ENCODE measurements around the gene HOXC10.
A peak's percentile ranks its signal among the peaks of the same experiment; 100 is the strongest.

HOXC10 gene

GRCh38 chr12:54005531-54005852 lies 20.5 kb downstream of the HOXC10 start:
- TF ChIP-seq, protein P1, sequence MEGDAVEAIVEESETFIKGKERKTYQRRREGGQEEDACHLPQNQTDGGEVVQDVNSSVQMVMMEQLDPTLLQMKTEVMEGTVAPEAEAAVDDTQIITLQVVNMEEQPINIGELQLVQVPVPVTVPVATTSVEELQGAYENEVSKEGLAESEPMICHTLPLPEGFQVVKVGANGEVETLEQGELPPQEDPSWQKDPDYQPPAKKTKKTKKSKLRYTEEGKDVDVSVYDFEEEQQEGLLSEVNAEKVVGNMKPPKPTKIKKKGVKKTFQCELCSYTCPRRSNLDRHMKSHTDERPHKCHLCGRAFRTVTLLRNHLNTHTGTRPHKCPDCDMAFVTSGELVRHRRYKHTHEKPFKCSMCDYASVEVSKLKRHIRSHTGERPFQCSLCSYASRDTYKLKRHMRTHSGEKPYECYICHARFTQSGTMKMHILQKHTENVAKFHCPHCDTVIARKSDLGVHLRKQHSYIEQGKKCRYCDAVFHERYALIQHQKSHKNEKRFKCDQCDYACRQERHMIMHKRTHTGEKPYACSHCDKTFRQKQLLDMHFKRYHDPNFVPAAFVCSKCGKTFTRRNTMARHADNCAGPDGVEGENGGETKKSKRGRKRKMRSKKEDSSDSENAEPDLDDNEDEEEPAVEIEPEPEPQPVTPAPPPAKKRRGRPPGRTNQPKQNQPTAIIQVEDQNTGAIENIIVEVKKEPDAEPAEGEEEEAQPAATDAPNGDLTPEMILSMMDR (IDR thresholded peaks at IDR 0.05; ENCODE audit: low read depth, low read length, missing control alignments) = no peak
- DNase-seq (ENCODE audit: extremely low read depth, low read depth) = no peak
- H3K4me3 ChIP-seq (replicated peaks; ENCODE audit: low read depth, low read length) = no peak overlapping the region

- no peak overlapping the region for H3K4me3 ChIP-seq (replicated peaks; ENCODE audit: low read depth, low read length)
- DNase-seq (ENCODE audit: extremely low read depth, low read depth) = peak; percentile 36
- TF ChIP-seq, protein P1 (IDR thresholded peaks at IDR 0.05; ENCODE audit: low read depth, low read length, missing control alignments) = peak; percentile 86
Measured at GRCh38 chr12:54005853-54006558, 21.1 kb downstream of the HOXC10 start.

- DNase-seq (ENCODE audit: extremely low read depth, low read depth) = no peak
- TF ChIP-seq, protein P1 (IDR thresholded peaks at IDR 0.05; ENCODE audit: low read depth, low read length, missing control alignments) = no peak
- no peak overlapping the region for H3K4me3 ChIP-seq (replicated peaks; ENCODE audit: low read depth, low read length)
Measured at GRCh38 chr12:54006559-54007220, 21.7 kb downstream of the HOXC10 start.

- TF ChIP-seq, protein P1 (IDR thresholded peaks at IDR 0.05; ENCODE audit: low read depth, low read length, missing control alignments) = no peak
- no peak for DNase-seq (ENCODE audit: extremely low read depth, low read depth)
- H3K4me3 ChIP-seq (replicated peaks; ENCODE audit: low read depth, low read length) = no peak overlapping the region
Measured at GRCh38 chr12:54007538-54008259, 22.8 kb downstream of the HOXC10 start.

GRCh38 chr12:54008260-54008552 lies 23.3 kb downstream of the HOXC10 start:
- no peak for DNase-seq (ENCODE audit: extremely low read depth, low read depth)
- TF ChIP-seq, protein P1 (IDR thresholded peaks at IDR 0.05; ENCODE audit: low read depth, low read length, missing control alignments) = no peak
- no peak overlapping the region for H3K4me3 ChIP-seq (replicated peaks; ENCODE audit: low read depth, low read length)

DNA sequence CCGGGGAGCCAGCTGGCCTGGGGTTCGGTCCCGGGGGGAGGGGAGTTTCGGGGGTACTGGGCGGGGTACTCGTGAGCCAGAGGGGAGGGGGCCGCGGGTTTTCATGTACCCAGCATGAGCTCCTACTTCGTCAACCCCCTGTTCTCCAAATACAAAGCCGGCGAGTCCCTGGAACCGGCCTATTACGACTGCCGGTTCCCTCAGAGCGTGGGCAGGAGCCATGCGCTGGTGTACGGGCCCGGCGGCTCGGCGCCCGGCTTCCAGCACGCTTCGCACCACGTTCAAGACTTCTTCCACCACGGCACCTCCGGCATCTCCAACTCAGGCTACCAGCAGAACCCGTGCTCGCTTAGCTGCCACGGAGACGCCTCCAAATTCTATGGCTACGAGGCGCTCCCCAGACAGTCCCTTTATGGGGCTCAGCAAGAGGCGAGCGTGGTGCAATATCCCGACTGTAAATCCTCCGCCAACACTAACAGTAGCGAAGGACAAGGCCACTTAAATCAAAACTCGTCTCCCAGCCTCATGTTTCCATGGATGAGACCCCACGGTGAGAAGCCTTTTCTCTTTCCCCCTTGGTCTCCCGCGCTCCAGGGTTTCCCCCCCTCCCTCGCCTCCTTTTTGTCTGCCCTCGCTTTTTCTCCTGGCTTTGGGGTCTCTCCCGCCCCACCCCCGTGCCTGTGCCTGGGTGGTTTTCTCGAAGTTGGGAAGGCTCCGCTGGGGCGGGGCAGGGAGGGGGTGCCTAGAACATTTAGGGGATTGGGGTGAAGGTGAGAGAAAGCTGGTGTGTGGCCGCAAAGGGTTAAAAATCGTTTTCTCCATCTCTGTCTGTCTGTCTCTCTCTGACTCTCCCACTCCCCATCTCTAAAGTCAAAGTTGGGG lies 24.5 kb downstream of the HOXC10 start:
- peak overlapping the region; percentile 41 for H3K4me3 ChIP-seq (replicated peaks; ENCODE audit: low read depth, low read length)
- no peak for DNase-seq (ENCODE audit: extremely low read depth, low read depth)
- TF ChIP-seq, protein P1 (IDR thresholded peaks at IDR 0.05; ENCODE audit: low read depth, low read length, missing control alignments) = no peak
